Esophagus (tissue), 2 donors: ENCODE data around the gene CADM2. TPM values are rescaled to one million over a fixed set of nuclear protein-coding genes. Genes with fewer than 3 reads are reported as not detected.

ENCODE experiments used
- H3K27ac ChIP-seq, 2 donors: one replicate each; pipeline ENCODE4 v1.5.1; 2013; ENCODE audit warnings: low read depth in 2 of 2, mild to moderate bottlenecking in 2 of 2, inconsistent platforms in 1 of 2, low read length in 1 of 2, moderate library complexity in 1 of 2
- H3K27me3 ChIP-seq, 2 donors: one replicate each; pipeline ENCODE4 v1.6.1; 2013; ENCODE audit warnings: low read length in 2 of 2, control low read depth in 1 of 2, mild to moderate bottlenecking in 1 of 2; ENCODE audit not compliant: insufficient read depth in 2 of 2, control insufficient read depth in 1 of 2
- H3K36me3 ChIP-seq, 2 donors: one replicate each; pipeline ENCODE4 v1.6.1; 2013; ENCODE audit warnings: low read length in 1 of 2; ENCODE audit not compliant: control insufficient read depth in 2 of 2, insufficient read depth in 2 of 2
- H3K4me1 ChIP-seq, 2 donors: one replicate each; pipeline ENCODE4 v1.6.1; 2013; ENCODE audit warnings: low read length in 1 of 2; ENCODE audit not compliant: control insufficient read depth in 2 of 2, insufficient read depth in 2 of 2
- H3K4me3 ChIP-seq, 2 donors: one replicate each; pipeline ENCODE4 v1.5.1; 2013; ENCODE audit warnings: low read length in 2 of 2, mild to moderate bottlenecking in 2 of 2, low read depth in 1 of 2, moderate library complexity in 1 of 2
- H3K9me3 ChIP-seq, 2 donors: one replicate each; pipeline ENCODE4 v1.6.1; 2013; ENCODE audit warnings: mild to moderate bottlenecking in 2 of 2, low read depth in 1 of 2, low read length in 1 of 2, moderate library complexity in 1 of 2; ENCODE audit not compliant: control insufficient read depth in 2 of 2, insufficient read depth in 1 of 2
- WGBS, 2 donors: extraction: QIAGEN DNeasy Blood & Tissue Kit; methylation state at CpG; one replicate each; pipeline ENCODE4 v1.1.7; 2013; 5-methylcytosine and 5-hydroxymethylcytosine counted together
- polyA plus RNA-seq, 2 donors: library from polyadenylated mRNA; stranded (reverse); fragments of 200-250 nt; gene quantifications; one replicate each; pipeline ENCODE4 v1.2.3, GENCODE V29; 2013
- donor health status: healthy with polysubstance abuse.
- donor health status: Bipolar disorder and iron deficiency.

CADM2 gene
- polyA plus RNA-seq, 2 donors: 0.12 to 0.25 TPM

DNA sequence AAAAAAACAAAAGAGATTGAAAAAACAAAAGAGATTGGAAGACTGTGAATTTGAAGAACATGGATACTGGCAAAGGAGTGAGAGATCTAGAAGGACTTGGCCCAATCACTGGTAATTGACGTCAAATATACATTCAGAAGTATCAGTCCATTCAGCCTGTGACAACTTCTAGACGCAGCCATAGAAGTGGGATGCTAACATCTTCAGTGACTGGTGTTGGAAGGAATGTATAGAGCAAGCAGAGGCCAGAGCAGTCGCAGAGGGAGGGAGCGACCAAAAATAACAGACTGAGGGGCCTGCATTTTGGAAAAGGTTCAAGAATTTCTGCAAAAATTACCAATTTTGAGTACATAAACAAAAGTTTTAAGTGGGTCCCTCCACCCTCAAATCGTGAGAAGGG lies 473.3 kb downstream of the CADM2 start:
- WGBS, 2 donors: 65 to 68% methylated on average over 5 of the region's 5 CpGs
- H3K27me3 ChIP-seq: no peaks in the 10 kb centered on the region
- no peaks in the 10 kb centered on the region for H3K4me1 ChIP-seq
- no peak overlapping the region for H3K4me3 ChIP-seq
- no peak overlapping the region for H3K27ac ChIP-seq
- peaks cover 0 to 2% of the 10 kb centered on the region in 2 donors for H3K9me3 ChIP-seq
- H3K36me3 ChIP-seq: no peaks in the 10 kb centered on the region

DNA sequence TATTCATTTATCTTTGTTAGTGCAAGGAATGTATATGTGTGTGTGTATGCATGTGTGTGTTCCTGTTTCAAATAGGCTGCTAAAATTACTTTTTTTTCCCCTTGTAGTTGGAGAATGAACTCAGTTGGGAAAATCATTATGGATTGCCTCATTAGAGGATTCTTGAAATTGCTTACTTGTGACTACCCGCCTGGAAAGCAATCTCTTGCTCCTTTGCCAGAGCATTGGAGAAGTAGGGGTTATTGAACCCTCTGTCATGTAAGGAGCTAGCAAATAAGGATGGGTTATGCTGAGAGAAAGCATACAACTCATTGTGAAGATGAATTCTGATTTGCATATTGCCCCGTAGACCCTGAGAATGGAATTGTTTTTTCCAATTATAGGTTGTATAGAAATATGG lies 474.5 kb downstream of the CADM2 start:
- no peak overlapping the region for H3K4me3 ChIP-seq
- 66 to 71% methylated on average over 2 of the region's 2 CpGs for whole genome bisulfite sequencing, 2 donors
- H3K27me3 ChIP-seq: no peaks in the 10 kb centered on the region
- H3K9me3 ChIP-seq: peaks cover 0 to 2% of the 10 kb centered on the region in 2 donors
- no peak overlapping the region for H3K27ac ChIP-seq
- no peaks in the 10 kb centered on the region for H3K4me1 ChIP-seq
- no peaks in the 10 kb centered on the region for H3K36me3 ChIP-seq

DNA sequence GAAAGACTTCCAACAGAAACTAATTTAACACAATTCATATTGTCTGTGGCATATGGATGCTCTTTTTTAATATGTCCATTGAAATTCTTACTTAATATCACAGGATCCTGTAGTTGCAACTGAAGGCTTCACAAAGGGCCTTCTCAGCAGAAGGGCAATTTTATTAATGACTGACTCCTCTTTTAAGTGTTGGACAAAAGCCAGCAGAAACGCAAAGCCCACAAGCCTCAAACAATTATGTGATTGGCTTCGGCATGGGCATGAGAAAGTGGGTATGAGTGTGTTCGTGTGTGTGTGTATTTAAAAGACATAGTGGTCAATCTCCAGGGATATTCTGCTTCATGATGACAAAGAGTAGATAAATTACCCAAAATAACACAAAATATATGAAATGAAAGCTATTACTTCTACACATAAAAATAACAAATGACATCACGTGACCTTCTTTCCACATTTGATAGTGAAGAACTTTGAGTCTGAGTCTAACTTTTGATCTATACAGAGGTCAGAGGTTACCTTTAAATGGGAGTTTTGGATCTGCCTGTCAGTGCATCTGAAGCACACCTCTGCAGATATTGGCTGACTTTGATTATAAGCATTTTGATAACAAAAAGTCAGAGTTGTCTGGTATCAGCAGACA lies 496.9 kb downstream of the CADM2 start:
- Histone ChIP-seq H3K36me3 (no peaks in the 10 kb centered on the region), H3K4me3 (no peak overlapping the region), H3K27me3 (no peaks in the 10 kb centered on the region), H3K9me3 (no peaks in the 10 kb centered on the region), H3K27ac (no peak overlapping the region), H3K4me1 (no peaks in the 10 kb centered on the region)
- 61 to 63% methylated on average over 4 of the region's 4 CpGs for WGBS, 2 donors

DNA sequence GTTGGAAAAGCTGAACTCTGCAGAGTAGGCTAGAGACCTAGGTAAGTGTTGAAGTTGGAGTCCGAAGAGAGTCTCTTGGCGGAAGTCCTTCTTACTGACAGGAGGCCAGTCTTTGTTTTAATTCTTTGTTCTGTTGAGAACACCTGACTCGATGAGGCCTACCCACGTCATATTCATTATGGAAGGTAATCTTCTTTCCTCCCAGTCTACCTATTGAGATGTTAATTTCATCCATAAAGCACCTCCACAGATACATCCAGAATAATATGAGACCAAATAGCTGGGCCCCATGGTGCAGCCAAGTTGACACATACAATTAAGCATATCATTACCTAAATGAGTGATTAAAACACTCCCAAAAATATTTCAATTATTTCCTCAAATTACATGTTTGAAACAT lies 515.5 kb downstream of the CADM2 start:
- H3K9me3 ChIP-seq: no peaks in the 10 kb centered on the region

DNA sequence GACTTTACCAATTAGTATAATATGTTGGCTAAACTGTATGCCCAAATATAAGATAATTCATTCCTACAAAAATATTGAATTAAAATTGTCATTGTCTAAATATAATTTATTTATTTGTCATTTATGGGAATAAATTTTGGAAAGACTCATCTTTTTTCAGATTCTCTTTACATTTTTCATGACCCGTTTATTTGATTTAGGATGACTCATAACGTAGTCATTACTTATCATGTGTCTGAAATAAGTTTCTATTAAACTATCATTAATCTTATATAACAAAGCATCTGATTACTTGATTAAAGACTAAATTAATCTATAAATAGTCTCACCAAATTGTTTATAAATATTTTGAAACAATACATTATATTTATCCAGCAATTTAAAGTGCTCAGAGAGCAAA lies 516.6 kb downstream of the CADM2 start:
- H3K27me3 ChIP-seq: no peaks in the 10 kb centered on the region
- H3K9me3 ChIP-seq: no peaks in the 10 kb centered on the region
- H3K27ac ChIP-seq: no peak overlapping the region
- no peaks in the 10 kb centered on the region for H3K36me3 ChIP-seq
- 64 to 66% methylated on average over 2 of the region's 2 CpGs for WGBS, 2 donors
- no peak overlapping the region for H3K4me3 ChIP-seq
- no peaks in the 10 kb centered on the region for H3K4me1 ChIP-seq

More for the DNA sequence above, 515.5 kb downstream of the CADM2 start:
- H3K36me3 ChIP-seq: no peaks in the 10 kb centered on the region
- no peaks in the 10 kb centered on the region for H3K4me1 ChIP-seq
- H3K27me3 ChIP-seq: no peaks in the 10 kb centered on the region
- WGBS, 2 donors: 90 to 97% methylated on average over 4 of the region's 4 CpGs
- H3K27ac ChIP-seq: no peak overlapping the region
- no peak overlapping the region for H3K4me3 ChIP-seq

DNA sequence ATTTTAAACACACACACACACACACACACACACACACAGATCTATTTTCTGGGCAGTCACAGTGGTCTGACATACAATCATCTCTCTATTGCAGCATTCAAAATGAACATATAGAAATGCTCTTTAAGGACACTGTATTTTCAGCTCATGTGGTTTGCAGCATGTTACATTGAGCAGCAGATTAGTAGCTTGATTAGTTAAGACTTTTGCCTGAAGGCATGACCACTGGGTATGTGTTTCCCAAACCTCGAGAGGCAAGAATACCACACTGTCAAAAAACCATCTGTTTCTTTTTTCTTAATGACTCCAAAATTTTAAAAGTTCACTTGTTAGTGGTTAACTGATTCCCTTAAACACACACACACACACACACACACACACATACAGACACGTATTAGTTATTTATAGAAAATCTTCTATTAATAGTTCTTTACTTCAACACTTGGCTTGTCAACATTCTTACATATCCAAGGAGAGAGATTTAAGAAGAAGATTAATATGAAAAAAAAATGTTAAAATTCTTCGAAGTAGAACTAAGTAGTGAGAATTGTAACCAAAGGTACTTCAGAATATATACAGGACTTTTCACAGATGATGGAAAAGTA lies 518.2 kb downstream of the CADM2 start:
- no peak overlapping the region for H3K4me3 ChIP-seq
- no peaks in the 10 kb centered on the region for H3K27me3 ChIP-seq
- H3K9me3 ChIP-seq: no peaks in the 10 kb centered on the region
- H3K4me1 ChIP-seq: no peaks in the 10 kb centered on the region
- 25 to 45% methylated on average over 3 of the region's 3 CpGs for WGBS, 2 donors
- no peak overlapping the region for H3K27ac ChIP-seq
- H3K36me3 ChIP-seq: no peaks in the 10 kb centered on the region

DNA sequence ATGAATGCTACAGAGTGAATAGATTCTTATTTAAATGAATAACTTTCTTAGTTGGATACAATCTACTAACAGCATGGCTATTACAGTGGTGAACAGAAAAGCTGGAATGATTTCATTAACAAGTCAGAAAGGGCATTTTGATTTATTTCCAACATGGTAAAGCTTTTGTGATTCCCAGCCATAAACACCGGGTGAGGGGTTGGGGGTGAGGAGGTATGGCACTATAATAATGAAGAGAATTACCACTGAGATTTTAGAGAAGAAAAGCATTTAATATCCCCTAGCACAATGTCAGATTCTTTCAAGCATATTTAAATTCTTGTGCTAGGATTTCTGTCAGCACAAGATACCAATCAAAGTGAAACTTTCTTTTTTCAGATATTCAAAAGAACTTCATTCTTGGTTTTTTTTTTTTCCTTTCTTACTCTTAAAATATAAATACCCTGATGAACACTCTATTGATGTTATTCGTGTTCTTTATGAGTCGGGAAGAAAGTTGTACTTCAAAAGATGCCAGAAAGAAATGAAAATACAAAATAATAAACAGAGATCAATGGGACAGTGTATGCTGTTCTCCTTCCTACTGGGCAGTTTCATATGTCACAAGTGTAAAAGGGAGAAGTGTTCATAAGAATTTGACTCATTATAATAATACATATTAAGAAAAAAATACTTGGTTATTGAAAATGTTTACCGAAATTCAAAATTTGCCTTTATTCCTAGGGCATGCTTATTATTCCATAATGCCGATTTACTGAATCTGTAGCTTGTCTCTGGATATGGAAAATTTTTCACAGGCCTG lies 522.8 kb downstream of the CADM2 start:
- no peaks in the 10 kb centered on the region for H3K4me1 ChIP-seq
- H3K36me3 ChIP-seq: no peaks in the 10 kb centered on the region
- no peak overlapping the region for H3K27ac ChIP-seq
- no peaks in the 10 kb centered on the region for H3K9me3 ChIP-seq
- no peak overlapping the region for H3K4me3 ChIP-seq
- H3K27me3 ChIP-seq: no peaks in the 10 kb centered on the region
- WGBS, 2 donors: 79 to 80% methylated on average over 5 of the region's 5 CpGs

DNA sequence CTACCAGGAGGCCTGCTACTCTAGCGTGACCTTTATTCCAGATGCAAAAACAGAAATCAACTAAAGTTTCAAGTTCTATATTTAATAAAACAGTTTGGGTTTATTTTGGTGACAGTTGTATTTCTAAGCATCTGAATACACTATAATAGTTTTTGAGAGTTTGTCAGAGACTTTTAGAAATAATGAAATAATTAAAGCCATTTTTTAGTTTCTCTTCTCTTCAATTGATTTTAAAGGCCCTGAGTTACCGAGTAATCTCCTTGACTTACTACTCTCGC lies 523.4 kb downstream of the CADM2 start:
- no peaks in the 10 kb centered on the region for H3K9me3 ChIP-seq
- H3K4me1 ChIP-seq: no peaks in the 10 kb centered on the region
- H3K4me3 ChIP-seq: no peak overlapping the region
- no peaks in the 10 kb centered on the region for H3K36me3 ChIP-seq
- 82 to 87% methylated on average over 3 of the region's 3 CpGs for WGBS, 2 donors
- no peaks in the 10 kb centered on the region for H3K27me3 ChIP-seq
- H3K27ac ChIP-seq: no peak overlapping the region

DNA sequence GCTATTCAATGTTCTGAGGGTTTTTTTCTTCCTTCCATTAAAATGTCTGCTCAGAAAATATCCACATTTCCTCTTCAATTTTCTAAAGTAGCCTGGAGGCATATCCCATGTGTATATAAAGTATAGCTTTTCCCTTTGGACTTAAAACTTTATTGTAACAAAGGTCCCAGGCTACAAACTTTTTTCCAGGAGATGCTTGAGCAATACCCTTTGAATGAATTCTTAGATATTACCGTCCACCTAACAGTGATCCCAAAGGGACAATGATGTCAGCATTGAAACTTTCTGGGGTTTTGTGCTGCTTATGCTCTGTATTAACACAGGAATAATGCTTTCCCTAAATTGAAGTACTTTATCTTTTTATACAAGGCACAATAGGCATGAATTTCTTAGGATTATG lies 525.2 kb downstream of the CADM2 start:
- Histone ChIP-seq H3K4me3 (no peak overlapping the region), H3K27me3 (no peaks in the 10 kb centered on the region), H3K9me3 (no peaks in the 10 kb centered on the region), H3K36me3 (no peaks in the 10 kb centered on the region), H3K27ac (no peak overlapping the region), H3K4me1 (no peaks in the 10 kb centered on the region)
- 80 to 86% methylated on average over 1 of the region's 1 CpG for WGBS, 2 donors

DNA sequence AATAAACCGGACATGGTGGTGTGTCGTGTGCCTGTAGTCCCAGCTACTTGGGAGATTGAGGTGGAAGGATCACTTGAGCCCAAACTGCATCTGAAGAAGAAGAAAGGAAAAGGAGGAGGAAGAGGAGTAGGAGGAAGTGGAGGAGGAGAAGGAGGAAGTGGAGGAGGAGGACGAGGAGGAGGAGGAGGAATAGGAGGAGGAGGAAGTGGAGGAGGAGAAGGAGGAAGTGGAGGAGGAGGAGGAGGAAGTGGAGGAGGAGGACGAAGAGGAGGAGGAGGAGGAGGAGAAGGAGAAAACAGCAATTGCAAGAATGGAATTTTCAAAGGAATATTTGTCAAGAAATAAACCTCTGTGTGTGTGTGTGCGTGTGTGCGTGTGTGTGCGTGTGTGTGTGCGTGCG lies 528.6 kb downstream of the CADM2 start:
- Histone ChIP-seq H3K36me3 (no peaks in the 10 kb centered on the region), H3K27me3 (no peaks in the 10 kb centered on the region), H3K27ac (no peak overlapping the region), H3K4me1 (no peaks in the 10 kb centered on the region), H3K9me3 (no peaks in the 10 kb centered on the region), H3K4me3 (no peak overlapping the region)
- WGBS, 2 donors: 82 to 83% methylated on average over 9 of the region's 9 CpGs
